ENCODE results near the gene FA2H.
"Not testable (repeated sequence)": the region's sequence is repeated elsewhere in the genome, so short reads cannot be mapped to it uniquely, and the experiment has no call there.

FA2H gene

DNA sequence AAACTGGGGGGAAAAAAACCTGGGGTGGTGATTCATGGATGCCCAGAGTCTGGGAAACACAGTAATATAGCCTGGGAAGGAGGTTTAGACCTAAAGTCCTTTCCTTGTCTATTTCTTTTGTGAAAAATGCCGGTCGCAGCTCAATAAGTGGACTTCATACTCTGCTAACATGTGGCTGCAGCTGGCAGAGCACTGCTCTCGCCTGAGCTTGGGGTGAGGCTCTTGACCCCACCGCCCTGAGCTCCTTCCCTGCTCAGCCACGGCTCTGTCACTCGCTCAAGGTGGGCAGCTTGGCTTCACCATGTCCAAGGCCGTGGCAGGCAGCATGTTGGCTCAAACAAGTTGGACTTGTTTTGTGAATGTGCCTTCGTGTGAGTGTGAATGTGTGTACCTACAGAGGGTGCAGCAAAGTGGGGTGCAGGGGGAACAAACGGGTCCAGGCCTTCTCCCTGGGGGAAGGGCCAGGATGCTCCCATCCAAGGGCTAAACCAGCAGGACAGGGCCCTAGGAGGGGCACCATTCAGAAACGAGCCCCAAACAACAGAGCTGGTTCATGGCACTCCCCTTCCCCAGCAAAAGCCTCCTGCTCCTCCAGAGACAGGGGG, 4.9 kb downstream of the FA2H start:
- FAIRE-seq, result no peak

GRCh38 chr16:74768239-74768638, 6.4 kb downstream of the FA2H start:
- no peak for FAIRE-seq

DNA sequence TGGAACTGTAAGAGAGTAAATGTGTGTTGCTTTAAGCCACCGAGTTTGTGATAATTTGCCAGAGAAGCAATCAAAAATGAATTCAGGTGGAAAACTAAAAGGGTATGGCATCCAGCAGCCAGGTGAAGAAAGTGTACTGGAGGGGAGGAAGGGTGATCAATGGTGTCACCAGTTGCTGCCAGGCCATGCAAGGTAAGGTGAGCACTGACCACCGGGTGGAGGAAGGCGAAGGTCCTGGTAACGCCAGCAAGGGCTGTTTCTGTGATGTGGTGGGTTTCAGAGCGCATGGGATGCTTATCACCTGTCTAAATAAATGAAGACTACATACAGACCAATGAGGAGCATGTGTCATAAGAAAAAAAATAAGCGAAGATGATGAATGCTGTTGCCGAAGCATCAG, 6.9 kb downstream of the FA2H start:
- FAIRE-seq, result no peak

DNA sequence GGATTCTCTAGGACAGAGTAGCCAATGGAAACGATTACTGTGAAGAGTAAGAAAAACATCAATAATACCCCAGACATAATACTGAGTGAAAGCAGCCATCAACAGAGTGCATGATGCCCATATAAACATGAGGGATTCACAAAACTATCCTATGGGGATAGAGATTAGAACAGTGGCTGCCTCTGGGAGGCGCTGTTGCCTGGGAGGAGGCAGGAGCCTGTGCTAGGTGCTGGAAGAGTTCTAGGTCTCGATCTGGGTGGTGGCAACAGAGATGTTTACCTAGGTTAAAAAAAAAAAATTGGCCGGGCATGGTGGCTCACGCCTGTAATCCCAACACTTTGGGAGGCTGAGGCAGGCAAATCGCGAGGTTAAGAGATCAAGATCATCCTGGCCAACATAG, 7.9 kb downstream of the FA2H start:
- FAIRE-seq, result no peak

DNA sequence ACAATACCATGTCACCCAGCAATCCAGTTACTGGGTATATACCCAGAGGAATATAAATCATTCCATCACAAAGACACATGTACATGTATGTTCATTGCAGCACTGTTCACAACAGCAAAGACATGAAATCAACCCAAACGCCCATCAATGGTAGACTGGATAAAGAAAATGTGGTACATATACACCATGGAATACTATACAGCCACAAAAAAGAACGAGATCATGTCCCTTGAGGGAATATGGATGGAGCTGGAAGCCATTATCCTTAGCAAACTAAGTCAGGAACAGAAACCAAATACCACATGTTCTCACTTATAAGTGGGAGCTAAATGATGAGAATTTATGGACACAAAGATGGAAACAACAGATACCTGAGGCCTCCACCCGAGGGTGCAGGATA, 10.4 kb downstream of the FA2H start:
- FAIRE-seq, result not testable (repeated sequence)

DNA sequence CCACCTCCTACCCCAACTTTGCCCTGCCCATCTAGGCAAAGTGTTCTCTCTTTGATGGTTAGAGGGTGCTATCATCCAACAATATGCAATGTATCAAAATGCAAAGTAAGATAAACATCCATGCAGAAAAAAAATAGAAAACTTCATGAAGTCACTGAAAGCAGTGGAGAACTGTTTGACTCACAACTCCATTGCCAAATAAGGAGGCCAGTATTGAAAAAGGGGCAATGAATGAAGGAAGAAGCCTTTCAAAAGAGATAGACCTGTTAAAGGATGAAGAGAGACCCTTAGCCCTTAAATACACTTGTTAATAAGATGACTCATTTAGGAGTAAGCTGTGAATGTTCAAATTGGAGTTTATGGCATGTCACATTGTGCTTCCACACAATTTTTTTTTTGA, 13.0 kb downstream of the FA2H start:
- FAIRE-seq, result no peak

DNA sequence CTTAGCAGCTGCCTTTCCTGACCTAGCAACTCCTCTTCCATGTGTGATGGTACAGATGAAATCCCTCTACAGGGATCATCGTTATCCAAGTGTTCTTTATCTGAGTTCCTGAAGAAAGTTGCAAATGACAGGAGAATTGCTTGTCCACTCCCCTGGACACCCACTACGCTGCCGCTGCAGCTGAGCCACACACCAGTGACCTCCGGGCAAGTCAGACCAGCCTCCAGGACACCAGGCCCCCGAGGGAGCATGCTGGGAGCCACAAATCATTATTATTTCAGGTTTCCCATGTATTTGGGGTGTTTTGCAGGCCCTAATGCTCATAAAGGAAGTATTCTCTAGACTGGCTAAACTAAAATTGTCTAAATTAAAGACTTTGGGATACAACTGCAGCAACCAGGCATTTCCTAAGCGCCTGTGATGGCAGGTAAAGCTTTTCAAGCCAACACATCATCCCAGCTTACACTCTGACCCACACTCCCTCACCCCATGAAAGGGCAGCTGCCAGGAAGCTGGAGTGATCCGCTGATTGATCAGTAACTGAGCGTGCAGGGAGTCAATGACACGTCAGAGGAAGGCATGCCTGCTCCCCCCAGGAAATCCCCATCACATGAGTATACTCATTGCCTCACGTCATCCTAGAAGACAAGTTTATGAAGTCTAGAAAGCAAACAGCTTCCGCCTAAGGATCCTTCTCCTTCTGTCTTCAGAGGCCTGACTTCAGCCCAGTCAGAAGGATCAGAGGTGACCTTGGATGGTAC, 14.4 kb downstream of the FA2H start:
- FAIRE-seq, result no peak

- FAIRE-seq, result no peak
Measured at GRCh38 chr16:74759564-74759963, 15.1 kb downstream of the FA2H start.

GRCh38 chr16:74758801-74759200, 15.8 kb downstream of the FA2H start:
- FAIRE-seq, result no peak

DNA sequence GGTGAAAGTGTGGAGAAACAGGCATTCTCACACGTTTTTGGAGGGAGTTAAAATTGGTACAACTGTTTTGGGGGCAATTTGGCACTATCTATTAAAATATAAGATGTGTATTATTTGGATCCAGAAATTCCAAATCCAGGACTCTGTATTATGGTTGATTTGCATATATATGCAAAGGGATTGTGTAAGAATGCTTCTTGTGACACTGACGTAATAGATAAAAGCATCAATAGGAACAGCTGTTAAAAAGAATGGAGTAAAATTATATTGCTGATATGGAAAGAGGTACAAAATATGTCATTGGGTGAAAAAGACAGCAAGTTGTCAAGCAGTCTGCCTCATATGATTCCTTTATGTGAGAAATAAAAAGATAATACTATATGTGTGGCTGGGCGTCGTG, 17.3 kb downstream of the FA2H start:
- no peak for FAIRE-seq

DNA sequence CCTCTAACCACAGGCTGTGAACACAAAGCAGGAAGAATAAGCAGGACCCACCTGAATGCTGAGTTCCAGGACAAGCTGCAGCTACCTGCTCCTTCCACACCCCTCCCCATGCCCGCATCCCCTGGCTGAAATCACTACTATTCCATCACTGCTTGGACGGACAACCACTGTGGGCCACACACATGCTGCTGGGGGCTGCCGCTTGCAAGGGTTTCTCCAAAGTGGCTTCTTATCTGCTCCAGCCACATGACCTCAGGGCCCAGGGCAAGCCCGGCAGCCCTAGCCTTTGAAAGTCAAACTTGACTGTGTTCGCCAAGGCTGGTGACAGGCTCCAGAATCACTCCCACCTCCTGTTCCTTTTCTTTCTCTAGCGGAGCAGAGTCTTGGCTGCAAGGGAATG, 18.4 kb downstream of the FA2H start:
- no peak for FAIRE-seq

- no peak for FAIRE-seq
Measured at GRCh38 chr16:74753180-74753579, 21.4 kb downstream of the FA2H start.

- no peak for FAIRE-seq
Measured at GRCh38 chr16:74752756-74753155, 21.9 kb downstream of the FA2H start.

GRCh38 chr16:74752258-74752657, 22.4 kb downstream of the FA2H start:
- FAIRE-seq, result no peak

GRCh38 chr16:74751658-74752057, 23.0 kb downstream of the FA2H start:
- FAIRE-seq, result no peak

GRCh38 chr16:74749291-74750055, 25.1 kb downstream of the FA2H start:
- no peak for FAIRE-seq

DNA sequence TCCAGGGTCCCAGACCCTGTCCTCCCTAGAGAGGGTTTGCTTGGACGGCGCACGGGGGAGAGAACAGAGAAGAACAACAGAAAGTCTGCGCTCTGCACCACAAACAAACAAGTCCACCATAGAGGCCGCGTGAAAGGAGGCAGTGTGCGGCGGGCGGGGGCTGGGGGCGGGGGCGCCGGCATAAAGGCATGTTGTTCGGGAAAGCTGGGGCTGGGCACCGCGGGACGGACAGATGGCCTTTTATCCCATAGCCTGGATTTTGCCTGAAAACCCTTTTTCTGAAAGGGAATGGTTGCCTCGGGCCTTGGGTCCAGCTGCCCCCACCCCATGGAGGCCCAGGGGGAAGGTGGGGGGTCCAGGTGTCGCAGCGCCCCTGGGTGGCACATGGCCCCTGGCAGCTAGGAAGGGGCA, 26.0 kb downstream of the FA2H start:
- no peak for FAIRE-seq

- no peak for FAIRE-seq
Measured at GRCh38 chr16:74747716-74748615, 26.7 kb downstream of the FA2H start.

- no peak for FAIRE-seq
Measured at GRCh38 chr16:74745926-74746325, 28.7 kb downstream of the FA2H start.

- no peak for FAIRE-seq
Measured at GRCh38 chr16:74745109-74745615, 29.5 kb downstream of the FA2H start.

- FAIRE-seq, result no peak
Measured at GRCh38 chr16:74744566-74744965, 30.1 kb downstream of the FA2H start.

GRCh38 chr16:74743668-74744299, 30.8 kb downstream of the FA2H start:
- no peak for FAIRE-seq
